BLaER1 treated with 17β-estradiol and CSF1 and Interleukin-3, amounts not matched to agents 10 nM and 100 nM (cell line): ENCODE measurements around the gene MGRN1.

Experiments
- H3K27ac ChIP-seq, 11 experiments: shearing (Covaris generic); formaldehyde crosslinking; 2 replicates each; pipeline ENCODE4 v1.8.1; 2022
- H3K27me3 ChIP-seq, 11 experiments: shearing (Covaris generic); formaldehyde crosslinking; 2 replicates each; pipeline ENCODE4 v1.8.1; 2022
- H3K36me3 ChIP-seq, 11 experiments: shearing (Covaris generic); formaldehyde crosslinking; 2 replicates each; pipeline ENCODE4 v1.8.1; 2022
- H3K4me1 ChIP-seq, 10 experiments: shearing (Covaris generic); formaldehyde crosslinking; 2 replicates each; pipeline ENCODE4 v1.8.1; 2022
- H3K4me2 ChIP-seq, 11 experiments: shearing (Covaris generic); formaldehyde crosslinking; 2 replicates each; pipeline ENCODE4 v1.8.1; 2022
- H3K4me3 ChIP-seq, 10 experiments: shearing (Covaris generic); formaldehyde crosslinking; 2 replicates each; pipeline ENCODE4 v1.8.1; 2022
- H3K9ac ChIP-seq, 11 experiments: shearing (Covaris generic); formaldehyde crosslinking; 2 replicates each; pipeline ENCODE4 v1.8.1; 2022
- H3K9me3 ChIP-seq, 11 experiments: shearing (Covaris generic); formaldehyde crosslinking; replicated peaks in 1 of 11; 2 replicates each; pipeline ENCODE4 v1.8.1; 2022
- H4K20me1 ChIP-seq, 11 experiments: shearing (Covaris generic); formaldehyde crosslinking; 2 replicates each; pipeline ENCODE4 v1.8.1; 2022
- Cebpa-rat ChIP-seq, 11 experiments: shearing (Covaris generic); IDR thresholded peaks; 2 replicates each; pipeline ENCODE4 v1.8.1; 2022

Gene MGRN1

GRCh38 chr16:4588961-4589360 lies 35.7 kb upstream of the MGRN1 start:
- H3K9me3 ChIP-seq, result peaks cover 9 to 14% (median 12%) of the 10 kb centered on the region in 11 experiments; a peak in 21 of 22 replicates
- H3K4me2 ChIP-seq, result no peak overlapping the region
- H3K27ac ChIP-seq, result no peak overlapping the region

GRCh38 chr16:4591191-4591590 lies 33.4 kb upstream of the MGRN1 start:
- Histone ChIP-seq H4K20me1 (0 out of 22 replicates have a peak, but pooled peaks cover 0 to 6% (median 0%) of the 10 kb centered on the region in 11 experiments), H3K36me3 (no peaks in the 10 kb centered on the region), H3K9ac (no peak overlapping the region), H3K4me1 (peaks cover 8 to 29% (median 23%) of the 10 kb centered on the region in 10 experiments; a peak in 18 of 20 replicates), H3K27ac (no peak overlapping the region), H3K9me3 (peaks cover 9 to 14% (median 12%) of the 10 kb centered on the region in 11 experiments; a peak in 21 of 22 replicates), H3K27me3 (no peaks in the 10 kb centered on the region; a peak in 1 of 22 replicates), H3K4me2 (peak overlapping the region in 2 of 11 experiments; percentile 60 to 70; a peak in 3 of 22 replicates), H3K4me3 (no peak overlapping the region)
- no peak for TF ChIP-seq Cebpa-rat (IDR thresholded peaks at IDR 0.05)

More at GRCh38 chr16:4588961-4589360, 35.7 kb upstream of the MGRN1 start:
- H3K4me3 ChIP-seq, result no peak overlapping the region
- no peaks in the 10 kb centered on the region; a peak in 1 of 22 replicates for H3K27me3 ChIP-seq
- H3K9ac ChIP-seq, result no peak overlapping the region
- no peaks in the 10 kb centered on the region for H3K36me3 ChIP-seq
- peaks cover 9 to 37% (median 27%) of the 10 kb centered on the region in 10 experiments; a peak in 18 of 20 replicates for H3K4me1 ChIP-seq
- H4K20me1 ChIP-seq, result 0 out of 22 replicates have a peak, but pooled peaks cover 0 to 6% (median 0%) of the 10 kb centered on the region in 11 experiments
- TF ChIP-seq Cebpa-rat (IDR thresholded peaks at IDR 0.05), result no peak

GRCh38 chr16:4591706-4592470 lies 32.7 kb upstream of the MGRN1 start:
- Histone ChIP-seq H3K27me3 (no peaks in the 10 kb centered on the region; a peak in 1 of 22 replicates), H3K9me3 (peaks cover 9 to 14% (median 12%) of the 10 kb centered on the region in 11 experiments; a peak in 21 of 22 replicates), H3K36me3 (no peaks in the 10 kb centered on the region), H3K27ac (no peak overlapping the region), H3K9ac (0 out of 22 replicates have a peak overlapping the region, but pooled peaks of 1 of the 11 experiments have one; percentile 17), H4K20me1 (peaks cover 0 to 6% (median 0%) of the 10 kb centered on the region in 11 experiments; a peak in 1 of 22 replicates), H3K4me3 (no peak overlapping the region), H3K4me2 (peak overlapping the region; percentile 9 to 70 (median 46); a peak in 18 of 22 replicates), H3K4me1 (peaks cover 8 to 29% (median 23%) of the 10 kb centered on the region in 10 experiments; a peak in 18 of 20 replicates)
- TF ChIP-seq Cebpa-rat (IDR thresholded peaks at IDR 0.05), result no peak

- no peak for TF ChIP-seq Cebpa-rat (IDR thresholded peaks at IDR 0.05)
- Histone ChIP-seq H3K27ac (no peak overlapping the region), H3K9ac (peak overlapping the region in 2 of 11 experiments; percentile 0 to 41; a peak in 1 of 22 replicates), H3K27me3 (no peaks in the 10 kb centered on the region), H3K36me3 (no peaks in the 10 kb centered on the region), H4K20me1 (peaks cover 0 to 6% (median 0%) of the 10 kb centered on the region in 11 experiments; a peak in 1 of 22 replicates), H3K9me3 (peaks cover 7 to 10% (median 7%) of the 10 kb centered on the region in 11 experiments; a peak in 21 of 22 replicates), H3K4me2 (peak overlapping the region in 8 of 11 experiments; percentile 32 to 70 (median 56); a peak in 16 of 22 replicates), H3K4me1 (peaks cover 8 to 29% (median 23%) of the 10 kb centered on the region in 10 experiments; a peak in 18 of 20 replicates), H3K4me3 (no peak overlapping the region)
These were observed 31.5 kb upstream of the MGRN1 start for GRCh38 chr16:4593086-4593485.

- no peak for TF ChIP-seq Cebpa-rat (IDR thresholded peaks at IDR 0.05)
- Histone ChIP-seq H4K20me1 (peaks cover 0 to 6% (median 0%) of the 10 kb centered on the region in 11 experiments; a peak in 1 of 22 replicates), H3K27me3 (no peaks in the 10 kb centered on the region), H3K4me2 (0 out of 22 replicates have a peak overlapping the region, but pooled peaks of 1 of the 11 experiments have one; percentile 70), H3K36me3 (no peaks in the 10 kb centered on the region), H3K4me3 (no peak overlapping the region), H3K9me3 (no peaks in the 10 kb centered on the region), H3K9ac (no peak overlapping the region), H3K27ac (no peak overlapping the region), H3K4me1 (peaks cover 8 to 29% (median 23%) of the 10 kb centered on the region in 10 experiments; a peak in 18 of 20 replicates)
These were observed 29.9 kb upstream of the MGRN1 start for GRCh38 chr16:4594433-4595410.

DNA sequence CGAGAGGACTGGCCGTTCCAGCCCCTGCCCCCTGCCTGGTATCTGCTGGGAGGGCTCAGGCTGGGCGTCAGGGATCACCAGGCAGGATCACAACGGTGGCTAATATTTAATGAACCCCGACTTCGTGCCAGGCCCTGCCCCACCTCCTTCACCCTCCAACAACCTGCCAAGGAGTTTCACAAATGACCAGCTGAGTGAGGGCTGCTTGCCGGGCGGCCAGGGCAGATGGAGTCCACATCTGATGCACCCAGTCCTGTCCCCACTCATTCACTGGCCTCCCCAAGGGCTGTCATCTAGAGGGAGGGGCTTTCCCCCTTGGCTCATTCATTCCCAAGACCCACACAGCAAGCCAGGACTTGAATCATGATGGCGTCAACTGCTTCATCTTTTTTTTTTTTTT lies 27.5 kb upstream of the MGRN1 start:
- Histone ChIP-seq H3K9ac (no peak overlapping the region), H3K9me3 (no peaks in the 10 kb centered on the region), H3K27ac (no peak overlapping the region), H3K27me3 (peaks cover 0 to 12% (median 10%) of the 10 kb centered on the region in 11 experiments; a peak in 9 of 22 replicates), H3K4me3 (no peak overlapping the region), H3K4me2 (no peak overlapping the region), H3K4me1 (peaks cover 5 to 33% (median 27%) of the 10 kb centered on the region in 10 experiments; a peak in 19 of 20 replicates), H4K20me1 (peaks cover 0 to 6% (median 0%) of the 10 kb centered on the region in 11 experiments; a peak in 3 of 22 replicates), H3K36me3 (no peaks in the 10 kb centered on the region)
- TF ChIP-seq Cebpa-rat (IDR thresholded peaks at IDR 0.05), result no peak

GRCh38 chr16:4599037-4599436 lies 25.6 kb upstream of the MGRN1 start:
- no peak for TF ChIP-seq Cebpa-rat (IDR thresholded peaks at IDR 0.05)
- Histone ChIP-seq H3K36me3 (no peaks in the 10 kb centered on the region), H3K4me1 (peaks cover 7 to 23% (median 21%) of the 10 kb centered on the region in 10 experiments; a peak in 18 of 20 replicates), H3K4me3 (no peak overlapping the region), H3K27me3 (peaks cover 0 to 19% (median 10%) of the 10 kb centered on the region in 11 experiments; a peak in 10 of 22 replicates), H3K4me2 (no peak overlapping the region), H3K9ac (no peak overlapping the region), H4K20me1 (peaks cover 0 to 13% (median 5%) of the 10 kb centered on the region in 11 experiments; a peak in 6 of 22 replicates), H3K27ac (no peak overlapping the region), H3K9me3 (no peaks in the 10 kb centered on the region)

GRCh38 chr16:4599545-4599944 lies 25.1 kb upstream of the MGRN1 start:
- TF ChIP-seq Cebpa-rat (IDR thresholded peaks at IDR 0.05), result no peak
- H3K4me2 ChIP-seq, result no peak overlapping the region
- H3K4me3 ChIP-seq, result no peak overlapping the region
- no peak overlapping the region for H3K27ac ChIP-seq
- H3K9ac ChIP-seq, result no peak overlapping the region
- peaks cover 0 to 19% (median 10%) of the 10 kb centered on the region in 11 experiments; a peak in 10 of 22 replicates for H3K27me3 ChIP-seq
- H3K36me3 ChIP-seq, result no peaks in the 10 kb centered on the region
- H3K4me1 ChIP-seq, result peaks cover 7 to 28% (median 23%) of the 10 kb centered on the region in 10 experiments; a peak in 18 of 20 replicates
- peaks cover 0 to 17% (median 5%) of the 10 kb centered on the region in 11 experiments; a peak in 11 of 22 replicates for H4K20me1 ChIP-seq
- no peaks in the 10 kb centered on the region for H3K9me3 ChIP-seq
